OCI-LY3 (cell line): ENCODE measurements around the gene SURF4.

Source experiments
- H2AFZ ChIP-seq: fragments of 200-600, 300-600 bp; shearing (Covaris generic); 2 replicates; pipeline ENCODE4 v1.6.0; 2014; ENCODE audit warnings: antibody characterized with exemption, low read depth, low read length
- H3K27ac ChIP-seq: fragments of 200-600, 300-600 bp; sonication (generic); 2 replicates; pipeline ENCODE4 v1.5.1; 2014; ENCODE audit warnings: mild to moderate bottlenecking, low read length, moderate library complexity, mixed read lengths
- H3K27me3 ChIP-seq: fragments of 200-600, 300-600 bp; sonication (generic); 2 replicates; pipeline ENCODE4 v1.6.1; 2014; ENCODE audit warnings: low read depth, low read length, mixed read lengths
- H3K36me3 ChIP-seq: fragments of 200-600, 300-600 bp; sonication (generic); replicated peaks from 2 replicates; pipeline ENCODE3; 2014; ENCODE audit warnings: low read depth, low read length, mixed read lengths
- H3K4me1 ChIP-seq: fragments of 300-600, 200-600 bp; sonication (generic); 2 replicates; pipeline ENCODE4 v1.6.1; 2014; ENCODE audit warnings: low read length, mixed read lengths
- H3K4me2 ChIP-seq: fragments of 200-600, 300-600 bp; sonication (generic); 2 replicates; pipeline ENCODE4 v1.6.1; 2014; ENCODE audit warnings: low read length, mixed read lengths
- H3K4me3 ChIP-seq: fragments of 300-600, 200-600 bp; sonication (generic); 2 replicates; pipeline ENCODE4 v1.5.1; 2014; ENCODE audit warnings: antibody characterized with exemption, mild to moderate bottlenecking, low read length, moderate library complexity
- H3K79me2 ChIP-seq: fragments of 300-600, 200-600 bp; shearing (Covaris generic); 2 replicates; pipeline ENCODE4 v1.6.1; 2014; ENCODE audit warnings: mild to moderate bottlenecking, low read length, mixed read lengths
- H3K9ac ChIP-seq: fragments of 300-600, 200-600 bp; shearing (Covaris generic); 2 replicates; pipeline ENCODE4 v1.6.0; 2014; ENCODE audit warnings: mild to moderate bottlenecking, low read length, moderate library complexity
- H3K9me3 ChIP-seq: fragments of 200-600, 300-600 bp; shearing (Covaris generic); 2 replicates; pipeline ENCODE4 v1.6.1; 2014; ENCODE audit warnings: low read length, mixed read lengths; ENCODE audit not compliant: insufficient read depth
- H4K20me1 ChIP-seq: fragments of 200-600, 300-600 bp; sonication (generic); 2 replicates; pipeline ENCODE4 v1.6.1; 2016; ENCODE audit warnings: low read length, mixed read lengths; ENCODE audit not compliant: insufficient read depth
- EZH2phosphoT487 ChIP-seq: fragments of 200-600 bp; shearing (Covaris generic); IDR thresholded peaks from 2 replicates; pipeline ENCODE4 v1.6.1; 2018; ENCODE audit warnings: antibody characterized with exemption, mixed run types, low read depth
- TF ChIP-seq, protein P1 (sequence below): fragments of 200-600, 300-600 bp; sonication (generic); IDR thresholded peaks from 2 replicates; pipeline ENCODE4 v1.5.1; 2014; ENCODE audit warnings: antibody characterized with exemption, low read length, low read depth

The SURF4 gene

DNA sequence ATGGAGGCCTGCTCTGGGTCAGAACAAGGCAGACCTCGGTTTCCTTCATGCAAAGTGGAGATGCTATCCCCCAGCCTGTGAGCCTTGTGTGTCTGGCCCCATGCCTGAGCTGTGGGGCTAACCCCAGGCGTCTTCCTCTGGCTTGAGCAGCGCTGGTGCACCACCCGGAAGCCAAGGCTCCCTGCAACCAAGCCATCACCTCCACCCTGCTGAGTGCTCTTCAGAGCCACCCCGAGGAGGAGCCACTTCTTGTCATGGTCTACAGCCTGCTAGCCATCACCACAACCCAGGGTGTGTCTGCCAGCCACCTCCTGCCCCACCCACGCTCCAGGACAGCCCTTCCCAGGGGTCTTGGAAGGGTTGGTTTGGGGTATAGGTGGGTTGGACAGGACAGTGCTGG, 25.7 kb upstream of the SURF4 start:
- no peaks in the 10 kb centered on the region for H3K9me3 ChIP-seq
- no peak overlapping the region for H3K4me3 ChIP-seq
- no peak overlapping the region for H3K4me2 ChIP-seq
- H3K27ac ChIP-seq: no peak overlapping the region
- no peak overlapping the region for H2AFZ ChIP-seq
- H3K27me3 ChIP-seq: no peaks in the 10 kb centered on the region
- H3K36me3 ChIP-seq: peaks cover 15% of the 10 kb centered on the region
- no peak overlapping the region for H3K9ac ChIP-seq
- no peaks in the 10 kb centered on the region for H3K4me1 ChIP-seq
- TF ChIP-seq, protein P1, sequence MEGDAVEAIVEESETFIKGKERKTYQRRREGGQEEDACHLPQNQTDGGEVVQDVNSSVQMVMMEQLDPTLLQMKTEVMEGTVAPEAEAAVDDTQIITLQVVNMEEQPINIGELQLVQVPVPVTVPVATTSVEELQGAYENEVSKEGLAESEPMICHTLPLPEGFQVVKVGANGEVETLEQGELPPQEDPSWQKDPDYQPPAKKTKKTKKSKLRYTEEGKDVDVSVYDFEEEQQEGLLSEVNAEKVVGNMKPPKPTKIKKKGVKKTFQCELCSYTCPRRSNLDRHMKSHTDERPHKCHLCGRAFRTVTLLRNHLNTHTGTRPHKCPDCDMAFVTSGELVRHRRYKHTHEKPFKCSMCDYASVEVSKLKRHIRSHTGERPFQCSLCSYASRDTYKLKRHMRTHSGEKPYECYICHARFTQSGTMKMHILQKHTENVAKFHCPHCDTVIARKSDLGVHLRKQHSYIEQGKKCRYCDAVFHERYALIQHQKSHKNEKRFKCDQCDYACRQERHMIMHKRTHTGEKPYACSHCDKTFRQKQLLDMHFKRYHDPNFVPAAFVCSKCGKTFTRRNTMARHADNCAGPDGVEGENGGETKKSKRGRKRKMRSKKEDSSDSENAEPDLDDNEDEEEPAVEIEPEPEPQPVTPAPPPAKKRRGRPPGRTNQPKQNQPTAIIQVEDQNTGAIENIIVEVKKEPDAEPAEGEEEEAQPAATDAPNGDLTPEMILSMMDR: no peak
- TF ChIP-seq EZH2phosphoT487: no peak
- no peaks in the 10 kb centered on the region for H3K79me2 ChIP-seq
- no peaks in the 10 kb centered on the region for H4K20me1 ChIP-seq

DNA sequence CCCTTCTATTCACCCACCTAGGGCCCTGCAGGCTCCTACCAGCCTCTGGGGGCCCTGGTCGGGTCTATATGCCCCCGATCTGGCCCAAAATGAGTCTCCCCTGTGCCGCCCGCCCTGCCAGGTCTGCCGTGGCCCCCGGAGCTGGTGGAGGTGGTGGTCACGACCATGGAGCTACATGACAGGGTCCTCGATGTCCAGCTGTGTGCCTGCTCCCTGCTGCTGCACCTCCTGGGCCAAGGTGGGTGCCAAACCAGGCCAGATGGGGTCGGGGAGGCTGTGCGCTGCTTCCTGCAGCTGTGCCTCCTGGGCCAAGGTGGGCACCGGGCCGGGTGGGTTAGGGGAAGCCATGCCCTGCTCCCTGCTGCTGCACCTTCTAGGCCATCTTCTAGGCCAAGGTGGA, 24.4 kb upstream of the SURF4 start:
- Histone ChIP-seq H3K9me3 (no peaks in the 10 kb centered on the region), H4K20me1 (no peaks in the 10 kb centered on the region), H3K79me2 (no peaks in the 10 kb centered on the region), H3K27ac (no peak overlapping the region), H3K4me3 (no peak overlapping the region), H3K4me2 (no peak overlapping the region), H3K4me1 (no peaks in the 10 kb centered on the region), H3K36me3 (peaks cover 7% of the 10 kb centered on the region), H3K9ac (no peak overlapping the region), H2AFZ (no peak overlapping the region), H3K27me3 (no peaks in the 10 kb centered on the region)
- TF ChIP-seq, protein P1: no peak
- TF ChIP-seq EZH2phosphoT487: no peak

DNA sequence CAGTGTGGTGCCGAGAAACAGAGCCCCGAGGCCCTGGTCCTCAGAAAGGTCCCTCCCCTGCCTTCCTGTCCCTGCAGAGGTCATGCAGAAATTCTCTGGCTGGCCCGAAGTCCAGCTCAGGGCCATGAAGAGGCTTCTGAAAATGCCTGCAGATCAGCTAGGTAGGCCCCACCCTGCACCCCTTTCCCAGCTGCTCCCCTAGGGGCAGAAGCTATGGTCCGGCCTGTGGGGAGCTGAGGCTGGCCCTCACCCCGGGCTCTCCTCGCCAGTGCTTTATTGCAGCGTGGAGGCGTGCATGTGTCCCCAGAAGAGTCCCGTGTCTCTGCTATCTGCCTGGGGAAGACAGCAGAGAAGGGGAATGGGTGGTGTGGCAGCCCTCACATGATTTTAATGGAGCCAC, 22.0 kb upstream of the SURF4 start:
- Histone ChIP-seq H4K20me1 (no peaks in the 10 kb centered on the region), H3K4me1 (no peaks in the 10 kb centered on the region), H2AFZ (no peak overlapping the region), H3K9me3 (no peaks in the 10 kb centered on the region), H3K36me3 (no peaks in the 10 kb centered on the region), H3K9ac (no peak overlapping the region), H3K27me3 (no peaks in the 10 kb centered on the region), H3K4me3 (no peak overlapping the region), H3K27ac (no peak overlapping the region), H3K79me2 (no peaks in the 10 kb centered on the region), H3K4me2 (no peak overlapping the region)
- TF ChIP-seq EZH2phosphoT487: no peak
- TF ChIP-seq, protein P1: no peak

DNA sequence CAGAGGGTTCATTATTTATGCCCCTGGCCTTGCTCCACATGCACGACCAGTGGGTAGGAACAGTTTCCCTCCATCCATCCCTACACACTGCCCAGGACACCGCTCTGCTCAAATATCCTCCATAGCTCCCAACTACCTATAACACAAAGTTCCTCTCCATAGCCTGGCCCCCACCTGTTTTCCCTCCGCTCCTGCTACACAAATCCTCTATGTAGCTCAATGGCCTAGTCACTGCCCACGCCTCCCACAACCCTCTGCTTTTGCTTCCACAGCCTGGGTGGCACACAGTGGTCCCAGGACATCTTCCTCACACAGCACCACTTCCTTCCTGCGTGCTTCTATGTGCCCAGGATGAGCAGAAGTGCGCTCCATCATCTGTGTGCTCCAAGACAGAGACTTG, 21.5 kb upstream of the SURF4 start:
- Histone ChIP-seq H3K9me3 (no peaks in the 10 kb centered on the region), H3K4me2 (no peak overlapping the region), H3K79me2 (no peaks in the 10 kb centered on the region), H4K20me1 (no peaks in the 10 kb centered on the region), H2AFZ (no peak overlapping the region), H3K4me3 (no peak overlapping the region), H3K36me3 (no peaks in the 10 kb centered on the region), H3K27me3 (no peaks in the 10 kb centered on the region), H3K27ac (no peak overlapping the region), H3K4me1 (no peaks in the 10 kb centered on the region), H3K9ac (no peak overlapping the region)
- no peak for TF ChIP-seq EZH2phosphoT487
- TF ChIP-seq, protein P1: no peak
